K562 (cell line): ENCODE measurements around the gene DPH5.

Experiments
- MAZ ChIP-seq, 2 experiments: fragments of 450-650 bp in 1 of 2; sonication (generic) in 1 of 2; formaldehyde crosslinking; IDR thresholded peaks in 1 of 2; conservative IDR thresholded peaks in 1 of 2; 2 replicates each; pipeline versions ENCODE4 v1.4.0 to v1.5.0; 2020; ENCODE audit warnings: mild to moderate bottlenecking in 1 of 2, missing genetic modification reagents in 1 of 2
- SMARCC2 ChIP-seq: fragments of 450-650 bp; IDR thresholded peaks from 2 replicates; pipeline ENCODE4 v1.6.1; 2017; ENCODE audit warnings: antibody characterized with exemption, moderate library complexity, mild to moderate bottlenecking, low read depth
- TF ChIP-seq, protein P1 (sequence below): fragments of 250-450 bp; sonication (Bioruptor Pico); IDR thresholded peaks from 2 replicates; pipeline ENCODE4 v1.8.0; 2021; ENCODE audit warnings: borderline replicate concordance, mild to moderate bottlenecking, moderate library complexity; ENCODE audit not compliant: poor library complexity, severe bottlenecking

DNA sequence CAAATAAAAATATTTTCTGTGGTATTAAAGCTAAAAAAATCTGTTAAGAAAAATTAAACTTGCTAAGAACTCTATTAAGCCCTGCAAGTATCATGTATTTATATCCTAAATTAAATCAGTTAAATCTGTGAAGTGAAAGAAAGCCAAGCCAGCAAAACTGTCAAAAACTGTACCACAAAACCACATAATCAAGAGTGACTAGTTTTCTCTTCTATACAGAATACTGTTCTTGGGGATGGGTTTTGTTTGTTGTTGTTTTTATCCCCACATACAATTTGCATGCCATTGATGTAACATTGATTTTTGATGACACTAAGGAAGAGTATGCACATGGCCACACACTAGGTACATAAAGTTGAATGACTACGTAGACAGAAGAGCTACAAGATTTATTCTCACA, 20.4 kb downstream of the DPH5 start:
- TF ChIP-seq MAZ (CRISPR knock-in tag; conservative IDR thresholded peaks at IDR 0.05 in 1 of 2, IDR thresholded peaks at IDR 0.05 in 1 of 2) (no peak), SMARCC2 (no peak)
- TF ChIP-seq, protein P1, sequence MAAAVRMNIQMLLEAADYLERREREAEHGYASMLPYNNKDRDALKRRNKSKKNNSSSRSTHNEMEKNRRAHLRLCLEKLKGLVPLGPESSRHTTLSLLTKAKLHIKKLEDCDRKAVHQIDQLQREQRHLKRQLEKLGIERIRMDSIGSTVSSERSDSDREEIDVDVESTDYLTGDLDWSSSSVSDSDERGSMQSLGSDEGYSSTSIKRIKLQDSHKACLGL (CRISPR knock-in tag), result no peak
